GM12874 (cell line): ENCODE data around the gene CKAP2L.

Experiments used
- CTCF ChIP-seq: IDR thresholded peaks from 2 replicates; pipeline ENCODE4 v1.5.1; 2011; ENCODE audit warnings: low read depth, mild to moderate bottlenecking, control low read depth, low read length, moderate library complexity; ENCODE audit not compliant: insufficient read depth

CKAP2L gene

GRCh38 chr2:112782234-112782799 lies 17.9 kb upstream of the CKAP2L start:
- TF ChIP-seq CTCF, result no peak

GRCh38 chr2:112779598-112779997 lies 15.2 kb upstream of the CKAP2L start:
- no peak for TF ChIP-seq CTCF

GRCh38 chr2:112777036-112777435 lies 12.6 kb upstream of the CKAP2L start:
- no peak for TF ChIP-seq CTCF

GRCh38 chr2:112776113-112776512 lies 11.7 kb upstream of the CKAP2L start:
- no peak for TF ChIP-seq CTCF

- TF ChIP-seq CTCF, result no peak
Measured at GRCh38 chr2:112774536-112775285, 10.3 kb upstream of the CKAP2L start.

- TF ChIP-seq CTCF, result no peak
Measured at GRCh38 chr2:112773556-112773955, 9.1 kb upstream of the CKAP2L start.

- no peak for TF ChIP-seq CTCF
Measured at GRCh38 chr2:112772911-112773475, 8.6 kb upstream of the CKAP2L start.
